Loucy (cell line): ENCODE measurements around the gene ABCA9.

Experiments
- CTCF ChIP-seq: fragments of 200-600 bp; sonication (generic); conservative IDR thresholded peaks from 2 replicates; pipeline ENCODE4 v1.5.1; 2014; ENCODE audit warnings: mild to moderate bottlenecking, antibody characterized with exemption, low read length
- EZH2phosphoT487 ChIP-seq: fragments of 200-600 bp; IDR thresholded peaks from 2 replicates; pipeline ENCODE4 v1.6.1; 2018; ENCODE audit warnings: antibody characterized with exemption, mild to moderate bottlenecking, moderate library complexity, borderline replicate concordance

DNA sequence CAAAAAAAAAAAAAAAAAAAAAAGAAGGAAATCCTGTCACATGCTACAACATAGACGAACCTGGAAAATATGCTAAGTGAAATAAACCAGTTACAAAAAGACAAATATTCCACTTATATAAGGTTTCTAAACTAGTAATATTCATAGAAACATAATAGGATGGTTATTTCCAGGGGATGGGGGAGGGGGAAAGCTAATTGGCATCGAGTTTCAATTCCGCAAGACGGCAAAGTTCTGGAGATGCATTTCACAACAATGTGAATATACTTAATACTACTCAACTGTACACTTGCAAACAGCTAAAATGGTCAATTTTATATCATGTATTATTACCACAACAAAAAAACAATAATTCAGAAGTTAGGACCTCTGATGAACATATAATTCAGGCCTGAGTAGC lies 37.9 kb upstream of the ABCA9 start:
- TF ChIP-seq CTCF (no peak), EZH2phosphoT487 (no peak)
